HG03520 (cell line): ENCODE measurements around the gene MAPK14.
"Not testable (repeated sequence)": the region's sequence is repeated elsewhere in the genome, so short reads cannot be mapped to it uniquely, and the experiment has no call there.

Experiments
- ATAC-seq: cut with Tn5 transposase; IDR thresholded peaks from one replicate; pipeline ENCODE4 v1.9.1; 2021; ENCODE audit warnings: mild to moderate bottlenecking, moderate library complexity; ENCODE audit not compliant: unreplicated experiment

MAPK14 gene

DNA sequence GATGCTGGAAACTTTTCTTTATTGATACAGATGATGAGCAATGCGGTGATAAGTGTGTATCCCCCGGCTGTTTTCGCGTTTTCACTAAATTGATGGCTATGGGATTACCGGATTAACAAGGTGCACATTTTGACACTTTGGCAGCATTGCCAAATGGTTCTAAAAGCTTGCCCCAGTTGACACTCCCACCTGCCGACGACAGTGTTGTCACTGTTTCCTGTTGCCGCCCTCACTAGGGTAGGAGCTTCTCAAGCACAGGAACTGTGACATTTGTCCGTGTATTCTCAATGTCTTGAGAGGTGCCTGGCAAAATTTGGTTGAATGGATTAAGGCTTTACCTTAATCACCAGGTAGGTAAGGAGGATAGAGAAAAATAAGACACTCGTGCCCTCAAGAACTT is 92.9 kb downstream of the MAPK14 start:
- no peak for ATAC-seq

DNA sequence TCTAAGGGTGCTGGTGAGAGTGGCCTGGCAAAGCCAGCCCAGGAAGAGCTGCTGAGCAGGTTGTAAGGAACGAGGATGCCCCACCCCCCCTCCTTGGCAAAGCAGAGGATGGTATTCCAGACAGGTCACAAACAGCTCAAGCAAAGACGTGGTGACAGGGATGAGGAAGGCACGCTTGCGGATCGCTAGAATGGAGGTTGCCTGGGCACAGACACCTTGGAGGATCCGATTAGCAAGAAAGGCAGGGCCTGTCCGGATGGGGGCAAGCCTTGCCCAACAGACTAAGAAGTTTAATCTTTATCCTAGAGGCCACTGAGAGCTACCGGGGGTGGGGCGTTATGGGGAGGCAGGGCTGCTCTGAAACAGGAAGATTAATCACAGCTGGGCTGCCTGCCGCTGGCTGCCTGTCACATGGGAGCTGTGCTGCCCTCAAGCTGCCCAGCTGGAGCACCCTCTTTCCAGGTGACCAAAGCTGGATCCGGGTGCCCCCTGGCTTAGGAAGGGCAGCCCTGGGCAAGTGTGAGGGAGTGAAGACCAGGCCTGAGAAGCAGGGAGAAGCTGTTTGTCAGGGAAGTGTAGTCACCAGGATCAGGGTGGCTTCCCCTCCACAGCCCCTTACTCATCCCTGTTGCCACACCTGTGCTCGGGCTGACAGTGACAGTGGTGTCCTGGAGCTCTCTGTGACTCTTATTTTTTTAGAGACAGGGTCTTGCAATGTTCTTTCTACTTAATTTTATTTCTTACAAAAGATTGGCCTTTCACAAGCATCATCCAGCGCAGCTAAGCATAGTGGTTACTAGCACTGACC is 93.6 kb downstream of the MAPK14 start:
- no peak for ATAC-seq

DNA sequence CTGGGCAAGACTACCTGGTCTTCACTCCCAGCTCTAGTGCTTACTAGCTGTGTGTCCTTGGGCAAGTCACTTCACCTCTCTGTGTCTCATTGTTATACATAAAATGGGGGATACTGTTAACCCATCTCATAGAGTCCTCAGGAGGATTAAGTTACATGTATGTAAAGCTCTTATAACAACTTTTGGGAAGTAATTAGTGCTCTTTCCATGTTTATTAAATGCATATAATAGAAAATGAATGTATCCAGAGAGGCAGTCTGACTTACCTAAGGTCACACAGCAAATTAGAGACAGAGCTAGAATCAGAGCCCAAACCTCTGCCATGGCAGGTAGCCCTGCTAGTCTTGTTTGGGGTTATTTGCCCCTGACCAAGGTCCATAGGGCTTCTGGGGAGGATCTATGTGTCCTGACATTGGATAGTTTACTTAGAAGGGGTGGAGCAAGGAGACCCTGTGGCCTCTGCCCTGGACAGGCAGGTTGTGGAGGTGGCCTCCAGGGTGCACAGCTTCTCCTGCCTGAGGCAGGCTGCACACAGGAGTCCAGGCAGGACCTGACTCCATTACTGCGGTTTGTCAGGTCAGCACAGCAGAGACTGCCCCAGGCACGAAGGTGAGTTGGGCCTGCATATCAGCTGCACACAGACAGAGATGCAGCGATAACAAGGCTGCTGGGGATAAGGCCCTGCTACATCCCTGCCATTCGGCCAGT is 94.3 kb downstream of the MAPK14 start:
- ATAC-seq = no peak

DNA sequence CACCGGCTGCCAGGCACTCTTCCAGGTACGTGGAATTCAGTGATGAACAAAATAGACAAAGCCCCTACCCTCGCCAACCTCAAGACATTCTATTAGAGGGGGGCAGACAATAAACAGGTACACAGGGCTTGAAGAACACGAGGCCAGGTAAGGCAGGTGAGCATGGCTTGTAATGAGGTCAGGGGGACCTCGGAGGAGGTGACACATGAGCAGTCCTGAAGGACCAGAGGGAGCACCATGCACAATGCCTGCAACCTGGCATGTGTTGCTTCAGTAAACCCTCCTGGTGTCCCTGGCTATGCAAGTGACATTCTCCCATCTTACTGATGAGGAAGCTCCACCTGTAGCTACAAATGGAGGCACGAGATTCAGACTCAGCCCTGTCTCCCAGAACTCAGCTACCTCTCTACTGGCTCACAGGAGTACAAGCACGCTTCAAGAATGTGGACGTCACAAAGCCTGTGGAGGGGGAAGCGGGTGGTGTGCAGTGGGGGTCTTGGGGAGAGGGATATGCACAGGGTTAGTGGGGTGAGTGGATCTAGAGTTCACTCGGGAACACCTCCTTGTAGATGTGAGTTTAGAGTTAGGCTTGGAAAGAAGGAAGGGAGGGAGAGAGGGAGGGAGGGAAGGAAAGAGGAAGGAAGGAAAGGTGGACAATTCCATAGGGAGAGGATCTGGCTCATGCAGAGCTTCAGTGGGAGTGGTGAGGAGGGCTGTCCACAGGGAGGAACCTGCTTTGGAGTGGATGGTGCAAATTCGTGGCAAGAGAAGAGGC is 95.1 kb downstream of the MAPK14 start:
- no peak for ATAC-seq

DNA sequence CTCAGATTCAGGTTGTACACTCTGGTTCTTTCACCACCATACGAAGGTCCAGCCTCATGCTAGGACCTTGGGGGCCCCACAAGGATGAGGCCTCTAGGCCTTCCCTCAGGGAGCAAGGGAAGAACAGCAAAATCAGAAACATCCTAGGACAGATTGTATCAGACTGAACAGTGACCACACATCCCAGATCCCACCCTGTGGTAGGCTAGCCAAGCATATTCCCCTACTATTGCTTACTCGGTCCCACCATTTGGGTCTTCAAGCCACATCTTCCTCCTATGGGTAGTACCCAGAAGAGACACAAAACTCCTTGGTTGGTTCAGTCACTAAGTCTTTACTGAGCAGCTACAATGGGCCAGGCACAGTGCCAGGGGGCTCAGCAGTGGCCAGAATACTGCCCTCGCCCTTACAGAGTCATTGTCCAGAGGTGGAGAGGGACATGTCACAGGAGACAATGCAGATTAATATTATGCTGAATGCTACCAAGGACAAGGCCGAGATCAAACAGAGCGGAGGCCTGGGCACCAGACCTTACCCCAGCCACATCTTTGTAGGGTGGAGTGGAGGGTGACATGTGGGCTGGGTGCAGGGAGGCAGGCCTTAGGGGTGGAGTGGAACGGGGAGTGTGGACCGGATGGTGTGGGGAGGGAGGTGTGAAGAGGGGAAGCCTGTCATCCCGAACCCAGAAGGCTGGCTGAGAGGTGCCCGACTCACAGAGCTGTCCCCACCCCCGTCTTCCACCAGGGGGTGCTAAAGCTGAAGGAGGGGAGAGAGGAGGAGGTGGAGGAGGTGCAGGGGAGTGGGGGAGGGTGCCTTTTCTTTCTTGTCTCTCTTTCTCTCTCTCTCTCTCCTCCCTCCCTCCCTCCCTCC is 95.9 kb downstream of the MAPK14 start:
- ATAC-seq = peak; percentile 54

DNA sequence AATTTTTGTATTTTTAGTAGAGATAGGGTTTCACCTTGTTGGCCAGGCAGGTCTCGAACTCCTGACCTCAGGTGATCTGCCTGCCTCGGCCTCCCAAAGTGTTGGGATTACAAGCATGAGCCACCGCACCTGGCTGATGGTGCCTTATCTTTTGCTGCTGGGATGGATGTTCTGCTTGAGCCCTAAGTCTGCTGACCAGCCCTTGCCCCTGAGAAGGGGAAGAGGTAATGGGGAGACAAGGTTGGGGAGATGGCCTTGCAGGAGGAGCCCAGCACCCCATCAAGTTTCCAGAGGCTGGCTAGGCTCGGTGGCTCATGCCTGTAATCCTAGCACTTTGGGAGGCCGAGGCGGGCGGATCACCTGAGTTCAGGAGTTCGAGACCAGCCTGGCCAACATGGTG is 96.7 kb downstream of the MAPK14 start:
- not testable (repeated sequence) for ATAC-seq

DNA sequence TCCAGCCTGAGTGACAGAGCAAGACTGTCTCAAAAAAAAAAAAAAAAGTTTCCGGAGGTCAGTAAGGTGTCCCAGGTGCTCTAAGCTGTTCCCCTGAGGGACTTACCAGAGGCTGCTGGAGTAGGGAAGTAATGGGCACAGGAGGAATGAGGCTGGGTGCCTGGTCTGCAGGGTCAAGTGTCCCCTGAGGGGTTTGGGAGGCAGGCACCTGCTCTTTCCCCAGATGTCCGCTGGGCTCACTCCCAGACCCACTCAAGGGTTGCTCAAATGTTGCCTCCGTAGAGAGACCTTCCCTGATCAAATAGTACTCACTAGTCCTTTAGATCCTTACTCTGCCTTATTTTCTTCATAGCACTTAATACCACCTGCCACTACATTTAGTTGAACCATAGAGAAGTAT is 97.3 kb downstream of the MAPK14 start:
- no peak for ATAC-seq

DNA sequence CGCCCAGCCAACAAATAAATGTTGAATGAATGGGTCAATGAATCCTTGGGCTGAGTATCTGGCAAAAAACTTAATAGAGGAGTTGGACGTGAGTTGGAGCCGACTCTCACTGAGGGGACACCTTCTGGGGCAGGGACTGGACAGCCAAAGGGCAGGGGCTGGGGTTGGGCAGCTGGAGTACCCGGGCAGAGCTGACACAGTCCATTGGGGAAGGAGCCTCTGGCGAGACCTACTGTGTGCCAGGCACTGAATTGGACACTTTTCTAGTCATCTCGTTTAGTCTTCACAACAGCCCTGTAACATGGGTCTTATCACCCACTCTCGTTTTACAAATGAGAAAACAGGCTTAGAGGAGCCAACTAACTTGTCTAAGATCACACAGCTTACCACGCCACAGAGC is 98.0 kb downstream of the MAPK14 start:
- ATAC-seq = no peak

DNA sequence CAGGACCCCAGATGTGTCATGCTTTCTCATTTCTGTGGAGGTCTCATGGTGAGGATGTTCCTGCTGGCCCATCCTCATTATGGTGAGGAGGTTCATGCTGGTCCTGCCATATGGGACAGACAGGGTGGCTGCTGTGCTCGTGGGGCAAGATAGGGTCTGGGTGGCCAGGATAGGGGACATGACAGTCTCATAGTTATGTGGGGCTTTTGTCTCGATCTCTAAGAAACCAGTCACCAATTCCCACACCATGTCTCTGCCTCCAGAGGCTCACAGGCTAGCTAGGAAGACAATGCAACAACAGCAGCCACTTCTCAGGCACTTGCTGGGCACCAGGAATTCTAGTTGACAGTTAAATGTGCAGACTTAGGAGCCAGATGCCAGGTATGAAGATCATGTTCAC is 98.5 kb downstream of the MAPK14 start:
- no peak for ATAC-seq

DNA sequence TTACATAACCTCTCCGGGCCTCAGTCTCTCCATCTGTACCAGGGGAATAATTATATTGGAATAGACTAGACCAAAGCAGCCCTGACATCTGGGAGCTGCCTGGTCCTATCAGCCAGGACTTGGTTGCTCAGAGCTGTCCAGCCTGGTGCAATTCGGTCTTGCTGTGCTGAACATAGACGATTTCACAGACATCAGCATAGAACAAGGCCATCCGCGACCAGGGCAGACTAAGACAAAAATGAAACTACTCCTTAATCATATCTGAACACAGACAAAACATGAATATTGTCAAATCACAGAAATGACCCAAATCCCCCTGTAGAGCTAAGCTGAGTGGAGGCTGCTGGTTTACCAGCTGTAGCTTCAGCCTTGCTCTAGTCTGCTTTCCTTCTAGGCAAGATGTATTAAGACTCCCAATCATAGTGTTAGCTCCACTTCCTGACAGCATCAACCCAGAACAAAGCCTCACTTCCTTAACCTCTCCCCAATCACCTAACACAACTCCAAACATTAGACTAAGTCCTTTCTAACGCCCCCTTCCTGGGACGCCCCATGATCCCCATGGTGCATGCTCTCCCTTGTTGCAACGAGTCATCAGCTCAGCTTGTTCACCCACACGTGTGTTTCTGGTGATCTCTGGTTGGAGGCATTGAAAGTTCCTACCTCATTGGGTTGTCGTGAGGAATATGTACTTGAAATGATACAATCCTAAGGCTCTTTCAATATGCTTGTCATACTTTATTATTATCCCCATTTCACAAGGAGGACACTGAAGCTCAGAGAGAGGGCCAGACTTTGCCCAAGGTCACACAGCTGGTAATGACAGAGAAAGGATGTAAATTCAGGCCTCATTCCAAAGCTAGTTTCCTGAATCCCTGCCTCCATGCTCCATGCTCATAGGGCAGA is 99.2 kb downstream of the MAPK14 start:
- no peak for ATAC-seq

DNA sequence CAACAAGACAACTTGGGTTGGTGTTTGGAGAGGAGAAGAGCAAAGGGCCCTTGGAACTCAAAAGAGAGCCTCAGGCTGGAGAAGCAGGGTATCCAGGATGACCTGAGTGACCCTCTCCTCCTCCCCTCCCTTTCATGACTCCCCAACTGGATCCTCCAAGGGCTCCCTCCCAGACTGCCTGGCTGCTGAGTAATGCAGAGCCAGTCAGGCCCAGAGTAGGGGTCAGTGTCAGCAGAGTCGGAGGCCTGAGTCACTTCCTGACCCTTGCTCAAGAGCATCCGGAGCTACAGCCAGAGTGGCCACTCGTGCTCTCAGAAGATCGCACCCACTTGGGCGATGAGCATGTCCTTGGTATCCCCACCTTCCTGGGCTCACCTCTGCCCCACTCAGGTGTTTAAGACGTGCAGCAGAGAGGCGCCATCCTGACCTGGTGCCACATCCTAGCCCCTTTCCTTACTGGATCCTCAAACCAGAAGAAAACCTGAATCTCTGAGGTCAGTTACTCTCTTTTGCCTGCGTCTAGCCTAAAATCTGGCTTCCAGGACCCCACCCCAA is 99.9 kb downstream of the MAPK14 start:
- ATAC-seq = no peak

DNA sequence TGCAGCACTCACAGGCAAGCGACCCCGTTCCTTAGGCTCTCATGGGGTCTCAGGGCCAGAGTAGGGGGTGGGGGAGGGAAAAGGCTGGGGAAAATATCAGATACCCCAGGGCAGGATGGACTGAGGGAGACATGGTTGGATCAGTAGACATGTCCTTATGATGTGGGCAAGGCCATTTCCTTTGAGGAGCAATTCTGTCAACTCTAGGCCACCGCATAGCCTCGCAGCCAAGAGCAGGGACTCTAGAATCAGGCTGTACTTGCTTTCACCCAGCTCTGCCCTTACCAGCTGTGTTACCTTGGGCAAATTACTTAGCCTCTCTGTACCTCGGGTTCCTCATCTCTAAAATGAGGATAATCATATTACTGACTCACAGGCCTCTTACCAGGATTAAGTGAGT is 100.5 kb downstream of the MAPK14 start:
- no peak for ATAC-seq

DNA sequence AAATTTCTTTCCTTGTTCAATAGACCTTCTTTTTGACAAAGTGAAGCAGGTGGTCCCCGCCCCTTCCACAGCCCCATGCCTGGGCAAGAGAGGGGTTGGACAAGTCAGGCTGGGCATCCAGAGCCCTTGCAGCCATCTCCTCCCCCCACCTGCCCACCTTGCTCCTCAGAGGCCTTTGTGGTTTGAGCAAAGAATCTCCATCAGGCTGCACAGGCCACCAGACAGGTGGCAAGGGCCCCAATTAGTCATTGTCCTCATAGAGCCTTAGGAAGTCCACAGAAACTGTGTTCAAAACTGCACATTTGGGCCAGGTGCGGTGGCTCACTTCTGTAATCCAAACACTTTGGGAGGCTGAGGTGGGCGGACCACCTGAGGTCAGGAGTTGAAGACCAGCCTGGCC is 101.2 kb downstream of the MAPK14 start:
- no peak for ATAC-seq

DNA sequence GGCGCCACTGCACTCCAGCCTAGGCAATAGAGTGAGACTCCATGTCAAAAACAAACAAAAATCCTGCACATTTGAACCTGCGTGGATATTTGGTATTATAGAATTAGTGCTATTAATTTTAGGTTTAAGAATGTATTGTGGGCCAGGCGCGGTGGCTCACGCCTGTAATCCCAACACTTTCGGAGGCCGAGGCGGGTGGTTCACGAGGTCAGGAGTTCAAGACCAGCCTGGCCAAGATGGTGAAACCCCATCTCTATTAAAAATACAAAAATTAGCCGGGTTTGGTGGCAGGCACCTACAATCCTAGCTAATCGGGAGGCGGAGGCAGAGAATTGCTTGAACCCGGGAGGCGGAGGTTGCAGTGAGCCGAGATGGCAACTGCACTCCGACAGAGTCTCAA is 101.7 kb downstream of the MAPK14 start:
- ATAC-seq = not testable (repeated sequence)

DNA sequence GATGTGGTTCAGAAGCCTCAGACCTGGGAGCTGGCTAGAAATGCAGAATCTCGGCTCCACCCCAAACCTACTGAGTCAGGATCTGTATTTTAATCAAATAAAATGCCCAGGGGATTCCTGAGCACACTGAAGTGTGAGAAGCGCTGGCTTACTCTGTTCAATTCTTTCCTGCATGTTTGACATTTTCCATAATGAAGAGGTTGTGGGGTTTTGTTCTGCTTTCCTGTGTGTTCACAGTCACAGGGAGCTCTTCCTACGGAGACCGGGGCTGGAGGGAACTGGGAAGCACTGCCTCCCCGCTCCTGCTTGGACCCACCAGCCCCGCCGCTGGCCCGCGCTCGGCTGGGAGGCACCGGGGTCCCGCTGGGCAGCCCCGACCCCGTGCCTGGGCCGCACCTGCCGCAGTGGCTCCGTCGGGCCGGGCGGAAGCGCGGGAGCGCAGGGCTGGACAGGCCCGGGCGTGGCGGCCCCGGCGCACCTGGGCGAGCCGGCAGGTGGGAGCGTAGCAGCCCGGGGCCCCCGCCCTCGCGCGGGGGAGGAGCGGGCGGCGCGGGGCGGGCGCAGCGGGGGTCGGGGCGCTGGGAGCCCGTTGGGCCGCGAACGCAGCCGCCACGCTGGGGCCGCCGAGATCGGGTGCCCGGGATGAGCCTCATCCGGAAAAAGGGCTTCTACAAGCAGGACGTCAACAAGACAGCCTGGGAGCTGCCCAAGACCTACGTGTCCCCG is 102.5 kb downstream of the MAPK14 start, which contains the start of gene MAPK13:
Gene MAPK13, plus strand, starts transcription at position 573 of the 726 bp plus-strand sequence. Its CDS starts 70 bp downstream, at position 643.
- ATAC-seq = no peak

DNA sequence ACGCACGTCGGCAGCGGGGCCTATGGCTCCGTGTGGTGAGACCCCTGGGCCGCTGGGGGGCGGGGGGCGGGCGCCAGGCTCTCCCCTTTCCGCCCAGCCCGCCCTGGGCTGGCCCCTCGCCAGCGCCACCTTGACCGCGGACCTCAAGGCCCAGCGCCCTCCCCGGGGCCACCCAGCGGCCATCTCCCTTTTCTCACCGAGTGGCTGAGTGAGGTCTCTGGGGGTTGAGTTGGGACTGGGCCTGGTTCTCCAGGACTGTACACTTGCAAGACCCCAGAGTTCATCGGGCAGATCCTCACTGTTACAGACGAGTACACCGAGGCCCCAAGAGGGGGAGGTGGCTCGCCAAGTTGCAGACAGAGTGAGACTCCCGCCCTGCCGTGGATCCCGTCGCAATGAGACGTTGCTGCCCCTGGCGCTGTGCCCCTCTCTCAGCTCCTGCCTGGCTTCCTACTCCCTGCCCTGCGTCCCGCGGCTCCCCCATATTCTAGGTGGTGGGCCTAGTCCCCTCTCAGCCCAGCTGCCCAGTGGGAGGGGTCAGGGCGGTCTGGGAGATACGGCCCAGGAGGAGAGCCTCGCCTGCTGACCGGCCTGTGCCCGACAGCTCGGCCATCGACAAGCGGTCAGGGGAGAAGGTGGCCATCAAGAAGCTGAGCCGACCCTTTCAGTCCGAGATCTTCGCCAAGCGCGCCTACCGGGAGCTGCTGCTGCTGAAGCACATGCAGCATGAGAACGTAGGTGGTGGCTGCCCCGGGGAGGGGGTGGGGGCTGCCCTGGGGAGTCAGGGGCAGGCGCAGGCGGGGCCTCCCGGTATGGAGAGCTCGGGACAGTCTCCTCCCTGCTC is 103.3 kb downstream of the MAPK14 start:
- peak; percentile 11 for ATAC-seq

DNA sequence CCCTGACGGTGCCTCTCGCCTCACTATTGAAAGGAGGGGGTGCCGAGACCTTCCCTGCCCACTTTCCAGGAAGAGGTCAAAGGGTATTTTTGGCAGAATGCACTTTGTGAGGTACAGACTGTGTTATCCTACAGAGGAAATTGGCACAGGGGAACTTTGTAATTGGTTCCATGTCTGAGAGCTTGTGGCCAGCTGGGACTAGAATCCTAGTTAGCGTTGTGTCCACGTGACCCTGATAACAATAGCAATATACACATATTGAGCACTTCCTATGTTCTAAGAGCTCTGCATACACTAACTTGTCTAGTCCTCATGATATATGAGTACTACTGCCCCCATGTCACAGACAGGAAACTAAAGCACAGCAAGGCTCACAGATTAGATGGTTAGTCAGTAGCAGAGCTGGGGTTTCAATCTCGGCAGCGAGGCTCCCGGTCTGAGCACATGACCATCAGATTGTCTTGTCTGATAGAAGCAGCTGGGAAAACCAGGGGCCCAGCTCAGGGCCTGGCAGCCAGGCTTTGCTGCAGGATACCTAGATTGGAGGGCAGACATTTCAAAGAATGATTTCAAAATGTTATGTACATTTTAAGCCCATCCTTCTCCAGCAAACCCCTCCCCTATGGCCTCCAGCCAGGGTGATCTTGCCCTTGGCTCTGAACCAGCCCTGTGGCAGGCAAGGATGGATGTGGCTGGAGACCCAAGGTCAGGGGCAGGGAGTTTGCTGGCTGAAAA is 104.1 kb downstream of the MAPK14 start:
- ATAC-seq = peak; percentile 82
